Mesenchymal stem cell (in vitro differentiated cells and primary cell): ENCODE data around the gene CDC73.

Experiments used
- DNase-seq: peaks from one replicate; pipeline ENCODE4 v3.0.0-alpha.2; 2013
- H2AFZ ChIP-seq: one replicate; pipeline ENCODE4 v1.6.1; 2013; ENCODE audit warnings: low read depth, mild to moderate bottlenecking, control low read depth, inconsistent platforms, low read length, moderate library complexity
- H2AK5ac ChIP-seq: 2 replicates; pipeline ENCODE4 v1.6.1; 2013; ENCODE audit warnings: low read length, moderate library complexity, mild to moderate bottlenecking, inconsistent platforms; ENCODE audit not compliant: severe bottlenecking
- H2BK120ac ChIP-seq: one replicate; pipeline ENCODE4 v1.6.1; 2013; ENCODE audit warnings: low read depth, mild to moderate bottlenecking, inconsistent platforms, low read length, moderate library complexity
- H2BK12ac ChIP-seq, 2 experiments: one replicate each; pipeline ENCODE4 v1.6.1; 2013; ENCODE audit warnings: inconsistent platforms in 2 of 2, low read length in 2 of 2, mild to moderate bottlenecking in 2 of 2, moderate library complexity in 2 of 2, control low read depth in 1 of 2
- H2BK15ac ChIP-seq: one replicate; pipeline ENCODE4 v1.6.1; 2013; ENCODE audit warnings: mild to moderate bottlenecking, low read depth, inconsistent platforms; ENCODE audit not compliant: poor library complexity, severe bottlenecking
- H2BK5ac ChIP-seq: 2 replicates; pipeline ENCODE4 v1.6.1; 2013; ENCODE audit warnings: low read depth, mild to moderate bottlenecking, low read length, control low read depth, inconsistent platforms; ENCODE audit not compliant: poor library complexity, severe bottlenecking
- H3K14ac ChIP-seq, 2 experiments: one replicate each; pipeline ENCODE4 v1.6.1; 2013; ENCODE audit warnings: inconsistent platforms in 2 of 2, low read length in 2 of 2, control low read depth in 1 of 2, mild to moderate bottlenecking in 1 of 2, moderate library complexity in 1 of 2
- H3K18ac ChIP-seq, 2 experiments: one replicate each; pipeline ENCODE4 v1.6.1; 2013; ENCODE audit warnings: inconsistent platforms in 2 of 2, low read length in 2 of 2, control low read depth in 1 of 2, low read depth in 1 of 2, mild to moderate bottlenecking in 1 of 2
- H3K23ac ChIP-seq, 2 experiments: one replicate each; pipeline ENCODE4 v1.6.1; 2013; ENCODE audit warnings: inconsistent platforms in 2 of 2, low read length in 2 of 2, mild to moderate bottlenecking in 2 of 2, moderate library complexity in 2 of 2, control low read depth in 1 of 2
- H3K27ac ChIP-seq: 2 replicates; pipeline ENCODE4 v1.5.1; 2013; ENCODE audit warnings: mild to moderate bottlenecking, moderate library complexity, low read length, control low read depth, inconsistent platforms; ENCODE audit not compliant: poor library complexity, severe bottlenecking
- H3K27me3 ChIP-seq, 2 experiments: 2 replicates each; pipeline versions ENCODE4 v1.6.1 to v1.7.0; 2013; ENCODE audit warnings: low read length in 2 of 2, mild to moderate bottlenecking in 2 of 2, moderate library complexity in 2 of 2, control low read depth in 1 of 2, inconsistent platforms in 1 of 2; ENCODE audit not compliant: control insufficient read depth in 1 of 2, insufficient read depth in 1 of 2
- H3K36me3 ChIP-seq, 2 experiments: 2 replicates each; pipeline versions ENCODE4 v1.6.1 to v1.7.0; 2013; ENCODE audit warnings: low read length in 2 of 2, control low read depth in 1 of 2, inconsistent platforms in 1 of 2, low read depth in 1 of 2, mild to moderate bottlenecking in 1 of 2; ENCODE audit not compliant: insufficient read depth in 2 of 2, control insufficient read depth in 1 of 2
- H3K4ac ChIP-seq, 2 experiments: one replicate each; pipeline ENCODE4 v1.6.1; 2013; ENCODE audit warnings: inconsistent platforms in 2 of 2, low read length in 2 of 2, mild to moderate bottlenecking in 2 of 2, moderate library complexity in 2 of 2, control low read depth in 1 of 2, low read depth in 1 of 2
- H3K4me1 ChIP-seq: 2 replicates; pipeline ENCODE4 v1.6.1; 2013; ENCODE audit warnings: low read depth, low read length, control low read depth; ENCODE audit not compliant: control insufficient read depth, insufficient read depth
- H3K4me2 ChIP-seq: 2 replicates; pipeline ENCODE4 v1.6.1; 2013; ENCODE audit warnings: low read length, mild to moderate bottlenecking, inconsistent platforms; ENCODE audit not compliant: poor library complexity, severe bottlenecking
- H3K4me3 ChIP-seq, 2 experiments: 2 replicates each; pipeline versions ENCODE4 v1.5.1 to v1.7.0; 2013; ENCODE audit warnings: low read length in 2 of 2, mild to moderate bottlenecking in 2 of 2, control low read depth in 1 of 2, low read depth in 1 of 2; ENCODE audit not compliant: insufficient read depth in 1 of 2
- H3K79me1 ChIP-seq: replicated peaks from 2 replicates; pipeline ENCODE4 v1.6.1; 2013; ENCODE audit warnings: mild to moderate bottlenecking, control low read depth, low read length, inconsistent platforms; ENCODE audit not compliant: poor library complexity, severe bottlenecking
- H3K9ac ChIP-seq: 2 replicates; pipeline ENCODE4 v1.7.0; 2013; ENCODE audit warnings: mild to moderate bottlenecking, low read length, moderate library complexity
- H3K9me3 ChIP-seq: 2 replicates; pipeline ENCODE4 v1.7.0; 2013; ENCODE audit warnings: mild to moderate bottlenecking, low read length; ENCODE audit not compliant: control insufficient read depth
- H4K8ac ChIP-seq: one replicate; pipeline ENCODE4 v1.6.1; 2013; ENCODE audit warnings: inconsistent platforms, mild to moderate bottlenecking, low read length, moderate library complexity
- H4K91ac ChIP-seq: one replicate; pipeline ENCODE4 v1.6.1; 2013; ENCODE audit warnings: mild to moderate bottlenecking, low read length, inconsistent platforms
- WGBS: methylation state at CpG from one replicate; pipeline ENCODE4 v1.1.7; 2013; ENCODE audit warnings: mixed read lengths; 5-methylcytosine and 5-hydroxymethylcytosine counted together

CDC73 gene

GRCh38 chr1:193241132-193241827 is 119.4 kb downstream of the CDC73 start:
- WGBS, result 96% methylated on average over 7 of the region's 7 CpGs
- peaks cover 16 to 48% of the 10 kb centered on the region in 2 experiments for H3K36me3 ChIP-seq
- H3K14ac ChIP-seq, result peak overlapping the region in 1 of 2 experiments; percentile 77
- H4K8ac ChIP-seq, result no peak overlapping the region
- H2BK120ac ChIP-seq, result no peak overlapping the region
- H2AK5ac ChIP-seq, result no peak overlapping the region
- H3K4me1 ChIP-seq, result peaks cover 2% of the 10 kb centered on the region
- no peak overlapping the region for H3K4ac ChIP-seq
- no peak overlapping the region for H3K18ac ChIP-seq
- no peak overlapping the region for H3K4me3 ChIP-seq
- H2BK5ac ChIP-seq, result no peak overlapping the region
- H3K9me3 ChIP-seq, result no peaks in the 10 kb centered on the region
- no peak for DNase-seq
- no peak overlapping the region for H3K9ac ChIP-seq
- H2BK12ac ChIP-seq, result no peak overlapping the region
- H3K23ac ChIP-seq, result no peak overlapping the region
- no peak overlapping the region for H3K27ac ChIP-seq
- no peaks in the 10 kb centered on the region for H3K27me3 ChIP-seq
- H4K91ac ChIP-seq, result no peak overlapping the region
- no peak overlapping the region for H3K4me2 ChIP-seq
- H2BK15ac ChIP-seq, result no peak overlapping the region
- H2AFZ ChIP-seq, result no peak overlapping the region
- H3K79me1 ChIP-seq, result peaks cover 20% of the 10 kb centered on the region

GRCh38 chr1:193242000-193242399 is 120.2 kb downstream of the CDC73 start:
- peaks cover 2% of the 10 kb centered on the region for H3K4me1 ChIP-seq
- H3K4me2 ChIP-seq, result no peak overlapping the region
- H3K9me3 ChIP-seq, result peaks cover under 1% of the 10 kb centered on the region
- no peaks in the 10 kb centered on the region for H3K27me3 ChIP-seq
- H3K27ac ChIP-seq, result no peak overlapping the region
- no peak overlapping the region for H3K18ac ChIP-seq
- no peak overlapping the region for H2BK5ac ChIP-seq
- no peak overlapping the region for H2BK15ac ChIP-seq
- H3K9ac ChIP-seq, result no peak overlapping the region
- DNase-seq, result no peak
- no peak overlapping the region for H4K91ac ChIP-seq
- no peak overlapping the region for H3K4ac ChIP-seq
- H4K8ac ChIP-seq, result no peak overlapping the region
- no peak overlapping the region for H3K4me3 ChIP-seq
- WGBS, result 98% methylated on average over 4 of the region's 4 CpGs
- H2BK120ac ChIP-seq, result no peak overlapping the region
- H2BK12ac ChIP-seq, result no peak overlapping the region
- no peak overlapping the region for H2AK5ac ChIP-seq
- H3K36me3 ChIP-seq, result peaks cover 16 to 49% of the 10 kb centered on the region in 2 experiments
- H3K14ac ChIP-seq, result no peak overlapping the region
- H3K79me1 ChIP-seq, result peaks cover 20% of the 10 kb centered on the region
- H2AFZ ChIP-seq, result no peak overlapping the region
- H3K23ac ChIP-seq, result no peak overlapping the region

GRCh38 chr1:193249187-193249586 is 127.4 kb downstream of the CDC73 start:
- peaks cover 0 to 69% of the 10 kb centered on the region in 2 experiments for H3K36me3 ChIP-seq
- H3K79me1 ChIP-seq, result peaks cover 8% of the 10 kb centered on the region
- no peak overlapping the region for H2BK5ac ChIP-seq
- H3K4me2 ChIP-seq, result no peak overlapping the region
- H2AK5ac ChIP-seq, result no peak overlapping the region
- H3K9ac ChIP-seq, result no peak overlapping the region
- no peak overlapping the region for H3K14ac ChIP-seq
- no peak overlapping the region for H4K8ac ChIP-seq
- no peak overlapping the region for H3K23ac ChIP-seq
- no peaks in the 10 kb centered on the region for H3K4me1 ChIP-seq
- over 99% methylated on average over 6 of the region's 7 CpGs for WGBS
- no peak for DNase-seq
- H3K9me3 ChIP-seq, result peaks cover 17% of the 10 kb centered on the region
- H4K91ac ChIP-seq, result no peak overlapping the region
- H2AFZ ChIP-seq, result no peak overlapping the region
- H3K18ac ChIP-seq, result no peak overlapping the region
- no peak overlapping the region for H2BK12ac ChIP-seq
- H3K27me3 ChIP-seq, result no peaks in the 10 kb centered on the region
- no peak overlapping the region for H3K4me3 ChIP-seq
- H2BK120ac ChIP-seq, result no peak overlapping the region
- no peak overlapping the region for H2BK15ac ChIP-seq
- no peak overlapping the region for H3K27ac ChIP-seq
- no peak overlapping the region for H3K4ac ChIP-seq

- no CpG with 5 or more reads among the region's 2 CpGs for WGBS
- Histone ChIP-seq H3K79me1 (peaks cover 6% of the 10 kb centered on the region), H3K4me1 (no peaks in the 10 kb centered on the region), H3K18ac (no peak overlapping the region), H2BK5ac (no peak overlapping the region), H3K14ac (no peak overlapping the region), H2AFZ (no peak overlapping the region), H3K27me3 (no peaks in the 10 kb centered on the region), H3K23ac (no peak overlapping the region), H3K9me3 (peaks cover 17% of the 10 kb centered on the region), H3K27ac (no peak overlapping the region), H3K9ac (no peak overlapping the region), H3K4ac (no peak overlapping the region), H2AK5ac (no peak overlapping the region), H4K91ac (no peak overlapping the region), H2BK12ac (no peak overlapping the region), H2BK120ac (no peak overlapping the region), H3K4me2 (no peak overlapping the region), H4K8ac (no peak overlapping the region), H3K36me3 (peaks cover 0 to 58% of the 10 kb centered on the region in 2 experiments), H3K4me3 (no peak overlapping the region), H2BK15ac (no peak overlapping the region)
- DNase-seq, result no peak
Measured at GRCh38 chr1:193251950-193252349, 130.1 kb downstream of the CDC73 start.
